Activated naive CD4-positive, alpha-beta T cell treated with anti-CD3 and anti-CD28 coated beads, Interleukin-2, amount 50 U/mL, for 72 hours (primary cell): ENCODE measurements around the gene AHDC1. TPM values are rescaled to one million over a fixed set of nuclear protein-coding genes. Genes with fewer than 3 reads are reported as not detected.
A peak's percentile ranks its signal among the peaks of the same experiment; 100 is the strongest.
"Not testable (repeated sequence)": the region's sequence is repeated elsewhere in the genome, so short reads cannot be mapped to it uniquely, and the experiment has no call there.

ENCODE experiments used
- ATAC-seq, 2 donors: fragments of 150-1000 bp; cut with Tn5 transposase; 2 replicates each; pipeline ENCODE4 v1.10.0; 2021; ENCODE audit warnings: mild to moderate bottlenecking in 2 of 2, moderate library complexity in 2 of 2
- DNase-seq, 2 donors: peaks; one replicate each; pipeline ENCODE4 v3.0.0; 2021 to 2022; ENCODE audit warnings: low spot score in 2 of 2
- H3K27ac Mint-ChIP-seq, 2 donors: one replicate each; pipeline ENCODE4 v1.8.0; 2022; ENCODE audit warnings: mild to moderate bottlenecking in 2 of 2, mixed read lengths in 2 of 2
- H3K36me3 Mint-ChIP-seq, 2 donors: one replicate each; pipeline ENCODE4 v1.8.0; 2022; ENCODE audit warnings: mixed read lengths in 2 of 2
- H3K9me3 Mint-ChIP-seq, 2 donors: one replicate each; pipeline ENCODE4 v1.8.0; 2022; ENCODE audit warnings: mixed read lengths in 2 of 2
- total RNA-seq, 2 donors: library from RNA; stranded (reverse); gene quantifications; one replicate each; pipeline ENCODE4 v1.2.3, GENCODE V29; 2022

The AHDC1 gene
- total RNA-seq, 2 donors from 2014 or later = 12.8 to 16.5 TPM

- peak overlapping the region; percentile 64 to 85 for H3K27ac Mint-ChIP-seq
- ATAC-seq (no peak), DNase-seq (no peak)
- H3K36me3 Mint-ChIP-seq = no peaks in the 10 kb centered on the region
- H3K9me3 Mint-ChIP-seq = no peaks in the 10 kb centered on the region
Measured at GRCh38 chr1:27513958-27514357, 90.0 kb downstream of the AHDC1 start.

GRCh38 chr1:27513528-27513927 lies 90.4 kb downstream of the AHDC1 start:
- no peak for DNase-seq
- no peaks in the 10 kb centered on the region for H3K36me3 Mint-ChIP-seq
- H3K9me3 Mint-ChIP-seq = no peaks in the 10 kb centered on the region
- no peak for ATAC-seq
- peak overlapping the region; percentile 64 to 85 for H3K27ac Mint-ChIP-seq

GRCh38 chr1:27509127-27510080 lies 94.5 kb downstream of the AHDC1 start:
- ATAC-seq = no peak

GRCh38 chr1:27507960-27508665 lies 95.8 kb downstream of the AHDC1 start:
- Mint-ChIP-seq H3K27ac (no peak overlapping the region), H3K36me3 (no peaks in the 10 kb centered on the region), H3K9me3 (no peaks in the 10 kb centered on the region)
- no peak for ATAC-seq
- DNase-seq = no peak

More at GRCh38 chr1:27509127-27510080, 94.5 kb downstream of the AHDC1 start:
- Mint-ChIP-seq H3K9me3 (no peaks in the 10 kb centered on the region), H3K27ac (peak overlapping the region in 1 of 2 donors; percentile 36), H3K36me3 (no peaks in the 10 kb centered on the region)
- no peak for DNase-seq

GRCh38 chr1:27506703-27507102 lies 97.2 kb downstream of the AHDC1 start:
- DNase-seq (no peak), ATAC-seq (no peak)
- Mint-ChIP-seq H3K36me3 (no peaks in the 10 kb centered on the region), H3K9me3 (no peaks in the 10 kb centered on the region), H3K27ac (no peak overlapping the region)

- Mint-ChIP-seq H3K36me3 (no peaks in the 10 kb centered on the region), H3K27ac (peak overlapping the region in 1 of 2 donors; percentile 66), H3K9me3 (no peaks in the 10 kb centered on the region)
- DNase-seq (no peak), ATAC-seq (no peak)
Measured at GRCh38 chr1:27505420-27505680, 98.6 kb downstream of the AHDC1 start.

- Mint-ChIP-seq H3K9me3 (no peaks in the 10 kb centered on the region), H3K27ac (no peak overlapping the region), H3K36me3 (no peaks in the 10 kb centered on the region)
- ATAC-seq = no peak
- DNase-seq = no peak
Measured at GRCh38 chr1:27504588-27505419, 99.1 kb downstream of the AHDC1 start.

GRCh38 chr1:27503844-27504587 lies 99.9 kb downstream of the AHDC1 start:
- DNase-seq = no peak

GRCh38 chr1:27503033-27503432 lies 100.9 kb downstream of the AHDC1 start:
- DNase-seq = no peak
- no peak for ATAC-seq
- no peak overlapping the region for H3K27ac Mint-ChIP-seq

More at GRCh38 chr1:27503844-27504587, 99.9 kb downstream of the AHDC1 start:
- Mint-ChIP-seq H3K9me3 (no peaks in the 10 kb centered on the region), H3K36me3 (no peaks in the 10 kb centered on the region), H3K27ac (peak overlapping the region; percentile 31 to 36)
- no peak for ATAC-seq

GRCh38 chr1:27501159-27501558 lies 102.8 kb downstream of the AHDC1 start:
- not testable (repeated sequence) for H3K27ac Mint-ChIP-seq, DNase-seq, H3K36me3 Mint-ChIP-seq, H3K9me3 Mint-ChIP-seq, ATAC-seq

More at GRCh38 chr1:27503033-27503432, 100.9 kb downstream of the AHDC1 start:
- H3K36me3 Mint-ChIP-seq = no peaks in the 10 kb centered on the region
- no peaks in the 10 kb centered on the region for H3K9me3 Mint-ChIP-seq

GRCh38 chr1:27499142-27499541 lies 104.8 kb downstream of the AHDC1 start:
- no peak for ATAC-seq
- Mint-ChIP-seq H3K27ac (no peak overlapping the region), H3K36me3 (no peaks in the 10 kb centered on the region), H3K9me3 (no peaks in the 10 kb centered on the region)
- DNase-seq = no peak

GRCh38 chr1:27496604-27497155 lies 107.3 kb downstream of the AHDC1 start:
- Mint-ChIP-seq H3K9me3 (no peaks in the 10 kb centered on the region), H3K27ac (no peak overlapping the region), H3K36me3 (no peaks in the 10 kb centered on the region)
- DNase-seq = no peak
- no peak for ATAC-seq

- peaks cover 0 to 9% of the 10 kb centered on the region in 2 donors for H3K36me3 Mint-ChIP-seq
- H3K9me3 Mint-ChIP-seq = no peaks in the 10 kb centered on the region
- H3K27ac Mint-ChIP-seq = no peak overlapping the region
- DNase-seq (no peak), ATAC-seq (no peak)
Measured at GRCh38 chr1:27492796-27493195, 111.1 kb downstream of the AHDC1 start.

GRCh38 chr1:27491748-27492700 lies 111.9 kb downstream of the AHDC1 start:
- H3K36me3 Mint-ChIP-seq = peaks cover 0 to 9% of the 10 kb centered on the region in 2 donors
- no peak overlapping the region for H3K27ac Mint-ChIP-seq
- no peak for ATAC-seq
- no peak for DNase-seq
- H3K9me3 Mint-ChIP-seq = no peaks in the 10 kb centered on the region
